Activated T-helper 17 cell treated with anti-CD3 and anti-CD28 coated beads, Interleukin-2, amount 50 U/mL, for 72 hours (primary cell): ENCODE results near the gene ZDHHC22. TPM values are rescaled to one million over a fixed set of nuclear protein-coding genes. Genes with fewer than 3 reads are reported as not detected.

Source experiments
- ATAC-seq: fragments of 150-1000 bp; cut with Tn5 transposase; replicated peaks from 2 replicates; pipeline ENCODE4 v1.10.0; 2021; ENCODE audit warnings: mild to moderate bottlenecking, moderate library complexity
- H3K27ac Mint-ChIP-seq: one replicate; pipeline ENCODE4 v1.8.0; 2022; ENCODE audit warnings: mixed read lengths
- H3K27me3 Mint-ChIP-seq: one replicate; pipeline ENCODE4 v1.8.0; 2022; ENCODE audit warnings: mixed read lengths
- H3K36me3 Mint-ChIP-seq: one replicate; pipeline ENCODE4 v1.8.0; 2022; ENCODE audit warnings: low read depth, mild to moderate bottlenecking, mixed read lengths
- H3K4me1 Mint-ChIP-seq: one replicate; pipeline ENCODE4 v1.8.0; 2022; ENCODE audit warnings: mixed read lengths
- H3K4me3 Mint-ChIP-seq: one replicate; pipeline ENCODE4 v1.8.0; 2022; ENCODE audit warnings: mild to moderate bottlenecking, mixed read lengths
- H3K9me3 Mint-ChIP-seq: one replicate; pipeline ENCODE4 v1.8.0; 2022; ENCODE audit warnings: mixed read lengths
- total RNA-seq, 2 donors: library from RNA; stranded (reverse); gene quantifications; one replicate each; pipeline ENCODE4 v1.2.3, GENCODE V29; 2022

ZDHHC22 gene
- total RNA-seq, 2 donors from 2014 or later = not detected

GRCh38 chr14:77144412-77145115 lies 3.0 kb upstream of the ZDHHC22 start:
- peaks cover 54% of the 10 kb centered on the region for H3K27me3 Mint-ChIP-seq
- no peak for ATAC-seq
- H3K4me3 Mint-ChIP-seq = no peak overlapping the region
- H3K4me1 Mint-ChIP-seq = no peaks in the 10 kb centered on the region
- H3K27ac Mint-ChIP-seq = no peak overlapping the region
- no peaks in the 10 kb centered on the region for H3K36me3 Mint-ChIP-seq
- no peaks in the 10 kb centered on the region for H3K9me3 Mint-ChIP-seq

- H3K36me3 Mint-ChIP-seq = no peaks in the 10 kb centered on the region
- no peaks in the 10 kb centered on the region for H3K4me1 Mint-ChIP-seq
- H3K9me3 Mint-ChIP-seq = no peaks in the 10 kb centered on the region
- ATAC-seq = no peak
- no peak overlapping the region for H3K4me3 Mint-ChIP-seq
- H3K27me3 Mint-ChIP-seq = peaks cover 55% of the 10 kb centered on the region
- no peak overlapping the region for H3K27ac Mint-ChIP-seq
Observed at GRCh38 chr14:77143071-77143470, 1.5 kb upstream of the ZDHHC22 start.

- no peak for ATAC-seq
- peaks cover 59% of the 10 kb centered on the region for H3K27me3 Mint-ChIP-seq
- no peaks in the 10 kb centered on the region for H3K36me3 Mint-ChIP-seq
- no peak overlapping the region for H3K27ac Mint-ChIP-seq
- no peaks in the 10 kb centered on the region for H3K4me1 Mint-ChIP-seq
- no peaks in the 10 kb centered on the region for H3K9me3 Mint-ChIP-seq
- H3K4me3 Mint-ChIP-seq = peak overlapping the region; percentile 54
Observed at GRCh38 chr14:77142005-77142800, 612 bp upstream of the ZDHHC22 start.

- Mint-ChIP-seq H3K27ac (no peak overlapping the region), H3K27me3 (peaks cover 62% of the 10 kb centered on the region), H3K36me3 (no peaks in the 10 kb centered on the region), H3K4me1 (no peaks in the 10 kb centered on the region), H3K4me3 (peak overlapping the region; percentile 58), H3K9me3 (no peaks in the 10 kb centered on the region)
- ATAC-seq = no peak
Observed at GRCh38 chr14:77140359-77141213, 1.0 kb downstream of the ZDHHC22 start.

GRCh38 chr14:77139540-77140358 lies 1.8 kb downstream of the ZDHHC22 start:
- Mint-ChIP-seq H3K4me1 (no peaks in the 10 kb centered on the region), H3K27me3 (peaks cover 63% of the 10 kb centered on the region), H3K9me3 (no peaks in the 10 kb centered on the region), H3K36me3 (no peaks in the 10 kb centered on the region), H3K4me3 (peak overlapping the region; percentile 58), H3K27ac (no peak overlapping the region)
- ATAC-seq = peak; percentile 72

GRCh38 chr14:77139022-77139421 lies 2.6 kb downstream of the ZDHHC22 start:
- Mint-ChIP-seq H3K36me3 (no peaks in the 10 kb centered on the region), H3K4me3 (peak overlapping the region; percentile 42), H3K9me3 (no peaks in the 10 kb centered on the region), H3K27ac (no peak overlapping the region), H3K4me1 (peaks cover 1% of the 10 kb centered on the region), H3K27me3 (peaks cover 64% of the 10 kb centered on the region)
- no peak for ATAC-seq

- Mint-ChIP-seq H3K9me3 (no peaks in the 10 kb centered on the region), H3K27ac (no peak overlapping the region), H3K36me3 (no peaks in the 10 kb centered on the region), H3K4me3 (no peak overlapping the region), H3K4me1 (peaks cover 5% of the 10 kb centered on the region), H3K27me3 (peaks cover 65% of the 10 kb centered on the region)
- peak; percentile 72 for ATAC-seq
Observed at GRCh38 chr14:77133720-77134338, 7.8 kb downstream of the ZDHHC22 start.

- Mint-ChIP-seq H3K4me1 (peaks cover 5% of the 10 kb centered on the region), H3K27me3 (peaks cover 59% of the 10 kb centered on the region)
- ATAC-seq = no peak
Observed at GRCh38 chr14:77131871-77132486, 9.6 kb downstream of the ZDHHC22 start.

GRCh38 chr14:77131206-77131605 lies 10.4 kb downstream of the ZDHHC22 start:
- no peaks in the 10 kb centered on the region for H3K9me3 Mint-ChIP-seq
- H3K4me1 Mint-ChIP-seq = peaks cover 5% of the 10 kb centered on the region
- H3K36me3 Mint-ChIP-seq = no peaks in the 10 kb centered on the region
- H3K4me3 Mint-ChIP-seq = no peak overlapping the region
- no peak overlapping the region for H3K27ac Mint-ChIP-seq
- peaks cover 51% of the 10 kb centered on the region for H3K27me3 Mint-ChIP-seq
- ATAC-seq = no peak

More at GRCh38 chr14:77131871-77132486, 9.6 kb downstream of the ZDHHC22 start:
- Mint-ChIP-seq H3K4me3 (no peak overlapping the region), H3K27ac (no peak overlapping the region), H3K36me3 (no peaks in the 10 kb centered on the region), H3K9me3 (no peaks in the 10 kb centered on the region)

- Mint-ChIP-seq H3K4me3 (no peak overlapping the region), H3K27me3 (peaks cover 48% of the 10 kb centered on the region), H3K4me1 (peaks cover 5% of the 10 kb centered on the region), H3K27ac (no peak overlapping the region), H3K36me3 (no peaks in the 10 kb centered on the region), H3K9me3 (no peaks in the 10 kb centered on the region)
- no peak for ATAC-seq
Observed at GRCh38 chr14:77130386-77130785, 11.2 kb downstream of the ZDHHC22 start.

GRCh38 chr14:77128414-77128891 lies 13.1 kb downstream of the ZDHHC22 start:
- H3K4me3 Mint-ChIP-seq = no peak overlapping the region
- H3K36me3 Mint-ChIP-seq = no peaks in the 10 kb centered on the region
- no peak for ATAC-seq
- peaks cover 5% of the 10 kb centered on the region for H3K4me1 Mint-ChIP-seq
- no peak overlapping the region for H3K27ac Mint-ChIP-seq
- H3K9me3 Mint-ChIP-seq = no peaks in the 10 kb centered on the region
- H3K27me3 Mint-ChIP-seq = peaks cover 33% of the 10 kb centered on the region

- Mint-ChIP-seq H3K36me3 (no peaks in the 10 kb centered on the region), H3K27me3 (peaks cover 14% of the 10 kb centered on the region), H3K4me3 (peak overlapping the region; percentile 78), H3K4me1 (peaks cover 5% of the 10 kb centered on the region), H3K9me3 (no peaks in the 10 kb centered on the region), H3K27ac (no peak overlapping the region)
- ATAC-seq = no peak
Observed at GRCh38 chr14:77126461-77126990, 15.1 kb downstream of the ZDHHC22 start.

GRCh38 chr14:77125823-77126325 lies 15.7 kb downstream of the ZDHHC22 start:
- H3K4me3 Mint-ChIP-seq = peak overlapping the region; percentile 78
- H3K36me3 Mint-ChIP-seq = no peaks in the 10 kb centered on the region
- H3K27me3 Mint-ChIP-seq = peaks cover 13% of the 10 kb centered on the region
- no peak overlapping the region for H3K27ac Mint-ChIP-seq
- ATAC-seq = no peak
- H3K9me3 Mint-ChIP-seq = no peaks in the 10 kb centered on the region
- H3K4me1 Mint-ChIP-seq = peaks cover 6% of the 10 kb centered on the region
